IPS-NIHi7 (cell line): ENCODE measurements around the gene KCNH3.

Source experiments
- DNase-seq: peaks from one replicate; pipeline ENCODE4 v3.0.0; 2012; ENCODE audit warnings: mixed read lengths; ENCODE audit errors: extremely low spot score

Gene KCNH3

DNA sequence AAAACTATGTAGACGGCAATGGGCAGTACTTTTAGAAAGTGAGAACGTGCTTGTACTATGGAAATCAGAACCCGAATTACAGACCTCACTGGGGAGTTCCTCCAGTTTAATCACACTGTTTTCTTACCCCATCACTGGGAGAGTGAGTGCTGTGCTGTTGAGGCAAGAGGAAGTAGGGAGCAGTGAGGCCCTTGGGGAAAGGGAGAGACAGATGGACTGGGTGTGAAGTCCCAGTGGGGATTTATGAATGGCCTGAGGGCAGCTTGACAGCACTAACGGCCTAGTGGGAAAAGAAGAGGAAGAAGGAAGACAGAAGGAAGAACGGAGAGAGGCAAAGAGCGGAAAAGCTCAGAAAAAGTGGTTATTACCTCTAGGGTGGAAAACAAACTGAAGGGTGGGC lies 23.4 kb downstream of the KCNH3 start:
- DNase-seq = no peak

DNA sequence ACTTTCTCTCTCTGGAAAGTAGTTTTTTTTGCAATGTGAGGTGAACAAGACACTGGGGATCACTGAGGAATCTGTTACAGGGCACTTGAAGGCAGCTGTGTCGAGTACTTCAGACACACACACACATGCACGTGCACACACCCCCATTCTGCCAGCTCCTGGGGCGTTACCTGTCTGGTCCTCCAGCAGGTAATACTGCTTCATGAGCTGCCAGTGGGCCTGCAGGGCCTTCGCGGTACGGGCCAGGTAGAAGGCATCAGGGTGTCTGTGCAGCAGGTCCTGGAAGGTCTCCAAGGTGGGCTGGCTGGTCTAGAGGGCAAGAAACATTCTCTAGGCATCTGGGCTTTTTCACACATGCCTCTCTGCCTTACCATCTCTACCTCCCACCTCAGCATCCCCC lies 24.0 kb downstream of the KCNH3 start:
- no peak for DNase-seq

- DNase-seq = no peak
These were observed 25.3 kb downstream of the KCNH3 start for GRCh38 chr12:49563951-49564685.

- no peak for DNase-seq
These were observed 26.0 kb downstream of the KCNH3 start for GRCh38 chr12:49564686-49565405.

DNA sequence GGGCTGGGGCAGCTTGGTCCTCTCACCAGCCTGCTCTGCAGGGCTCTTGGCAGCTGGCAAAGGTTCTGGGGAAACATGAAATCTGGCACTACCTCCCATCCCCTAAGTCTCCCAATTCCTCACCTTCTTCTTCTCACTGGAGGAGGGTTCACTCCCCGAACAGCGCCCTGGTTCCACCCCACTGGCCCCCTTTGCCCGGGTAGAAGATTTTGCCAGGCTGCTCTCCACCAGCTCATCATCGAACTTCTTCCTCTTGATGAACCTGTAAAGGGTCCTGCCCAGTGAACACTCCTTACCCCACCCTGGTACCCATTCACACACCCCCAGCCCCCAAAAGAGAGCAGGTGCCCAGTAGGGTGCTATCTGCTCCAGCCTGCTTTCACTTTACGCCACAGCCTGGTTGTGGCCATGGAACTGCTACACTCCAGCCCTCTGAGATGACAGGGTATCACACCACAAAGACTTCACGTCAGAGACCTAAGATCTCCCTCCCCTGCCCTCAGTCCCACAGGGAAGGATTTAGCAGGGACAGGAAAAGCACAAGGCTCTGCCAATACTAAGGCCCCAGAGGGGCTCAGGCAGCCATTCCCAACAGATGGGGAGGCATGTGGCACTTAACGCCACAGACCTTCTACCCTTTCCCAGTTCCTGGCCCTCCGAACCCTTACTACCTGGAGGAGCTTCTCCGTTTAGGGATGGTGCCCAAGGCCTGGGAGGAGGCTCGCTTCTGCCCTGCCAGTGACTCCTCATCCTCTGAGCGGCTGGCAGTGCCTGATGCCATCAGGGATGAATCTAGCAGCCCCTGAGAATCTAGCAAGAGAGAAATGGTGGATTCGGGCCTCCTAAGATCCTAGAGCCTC lies 26.8 kb downstream of the KCNH3 start:
- DNase-seq = no peak

- DNase-seq = no peak
These were observed 27.5 kb downstream of the KCNH3 start for GRCh38 chr12:49566361-49566760.

GRCh38 chr12:49567302-49567610 lies 28.4 kb downstream of the KCNH3 start:
- no peak for DNase-seq

DNA sequence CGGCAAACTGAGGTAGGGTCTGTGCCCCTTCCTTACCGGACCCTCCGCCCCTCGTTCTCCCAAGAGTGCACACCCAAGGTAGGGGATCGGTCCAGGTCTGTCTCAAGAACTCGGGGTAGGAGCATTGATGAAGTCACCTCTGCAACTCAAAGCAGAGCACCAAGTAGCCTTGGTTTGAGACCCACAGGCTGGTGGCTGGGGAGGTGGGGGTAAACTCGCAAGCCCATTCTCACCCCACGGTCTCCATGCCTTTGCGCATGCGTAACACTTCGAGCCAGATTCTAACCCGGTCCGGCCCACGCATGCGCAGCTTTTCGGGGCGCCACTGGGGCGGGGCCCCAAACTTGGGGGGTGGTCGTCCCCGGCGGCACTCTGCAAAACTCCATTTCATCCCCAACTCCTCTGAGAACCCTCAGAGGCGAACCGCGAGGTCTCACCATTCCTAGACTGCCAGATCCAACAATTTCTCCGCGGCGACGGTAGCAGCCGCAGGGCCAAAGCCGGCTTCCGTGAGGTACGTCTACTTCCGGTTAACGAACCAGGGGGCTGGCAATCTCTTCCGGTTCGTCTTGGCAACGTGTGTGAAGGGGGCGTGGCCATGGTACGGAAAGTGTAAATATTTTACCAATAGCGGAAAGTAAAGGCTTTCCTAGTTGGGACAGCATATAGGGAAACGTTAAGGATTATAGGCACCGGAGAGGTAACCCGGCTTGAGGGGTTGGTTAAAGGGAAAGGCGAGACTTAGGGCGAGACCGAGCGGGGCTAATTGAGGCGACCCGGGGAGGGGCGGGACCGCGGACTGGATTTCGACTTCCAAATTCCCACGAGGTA lies 29.0 kb downstream of the KCNH3 start, which contains the start of gene MCRS1:
TSS of gene MCRS1 (minus strand) at position 532 of the 831 bp plus-strand sequence. CDS start 1,411 bp downstream, outside the sequence.
- DNase-seq = peak; percentile 96

DNA sequence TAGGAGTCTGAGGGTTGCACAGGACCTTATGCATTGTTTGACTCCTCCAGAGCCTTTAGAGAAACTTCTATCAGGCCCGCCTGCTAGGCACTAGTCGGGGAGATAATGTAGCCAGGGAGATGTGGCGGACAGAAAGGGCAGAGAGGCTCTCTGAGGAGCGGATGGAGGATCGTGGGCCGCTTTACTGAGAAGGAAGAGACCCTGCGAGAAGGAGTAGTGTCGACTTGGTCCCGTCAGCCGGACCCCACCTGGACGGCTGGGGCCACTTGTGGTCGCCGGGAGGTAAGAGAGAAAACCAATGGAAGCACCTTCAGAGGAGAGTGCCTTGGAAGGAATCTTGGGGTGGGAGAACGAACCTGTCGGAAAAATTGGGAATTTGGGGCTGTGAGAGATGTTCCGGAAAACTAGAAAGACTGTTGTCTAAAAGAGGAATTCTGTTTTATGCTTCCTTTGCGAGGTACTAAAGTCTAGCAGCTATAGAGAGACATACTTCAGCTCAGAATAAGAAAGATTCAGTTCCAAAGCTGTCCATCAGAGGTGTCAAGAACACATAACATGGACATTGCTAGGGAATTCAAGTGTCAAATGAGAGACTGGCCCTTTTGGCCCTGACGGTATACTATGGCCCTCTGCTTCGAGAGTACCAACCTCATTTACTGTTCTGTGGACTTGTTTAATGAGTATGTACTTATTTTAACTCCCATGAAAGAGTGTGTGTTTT lies 29.8 kb downstream of the KCNH3 start:
- DNase-seq = no peak

DNA sequence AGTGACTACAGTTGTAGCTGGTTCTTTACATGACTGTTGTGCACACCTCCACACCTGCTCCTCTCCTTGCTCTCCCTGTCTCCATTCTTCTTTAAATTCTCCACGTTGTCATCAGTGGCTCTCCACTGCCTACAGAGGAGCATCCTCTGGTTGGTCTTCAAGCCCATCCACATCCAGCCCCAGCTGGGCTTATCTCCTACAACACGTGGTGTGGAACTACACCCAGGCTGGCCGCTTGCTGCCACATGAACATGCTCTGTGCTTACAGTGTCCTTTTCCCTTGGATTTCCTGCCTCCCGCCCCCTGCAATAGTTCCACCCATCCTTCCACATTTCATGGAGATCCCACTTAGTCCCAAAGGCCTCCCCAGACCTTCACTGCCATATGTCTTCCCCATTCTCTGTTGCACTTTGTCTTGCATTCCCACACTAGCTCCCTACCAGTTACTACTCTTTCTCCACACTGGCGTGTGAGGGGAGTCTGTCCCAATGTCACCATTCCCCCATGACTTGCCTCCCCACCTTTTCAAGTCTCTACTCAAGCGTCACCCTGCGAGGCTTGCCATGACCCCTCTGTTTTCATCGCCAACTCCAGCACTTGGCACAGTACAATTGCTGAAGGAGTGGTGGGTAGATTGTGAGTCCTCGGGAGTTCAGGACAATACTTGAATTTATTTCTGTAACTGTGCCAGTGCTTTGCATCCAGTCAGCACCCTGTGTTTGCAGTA lies 38.9 kb downstream of the KCNH3 start:
- no peak for DNase-seq

DNA sequence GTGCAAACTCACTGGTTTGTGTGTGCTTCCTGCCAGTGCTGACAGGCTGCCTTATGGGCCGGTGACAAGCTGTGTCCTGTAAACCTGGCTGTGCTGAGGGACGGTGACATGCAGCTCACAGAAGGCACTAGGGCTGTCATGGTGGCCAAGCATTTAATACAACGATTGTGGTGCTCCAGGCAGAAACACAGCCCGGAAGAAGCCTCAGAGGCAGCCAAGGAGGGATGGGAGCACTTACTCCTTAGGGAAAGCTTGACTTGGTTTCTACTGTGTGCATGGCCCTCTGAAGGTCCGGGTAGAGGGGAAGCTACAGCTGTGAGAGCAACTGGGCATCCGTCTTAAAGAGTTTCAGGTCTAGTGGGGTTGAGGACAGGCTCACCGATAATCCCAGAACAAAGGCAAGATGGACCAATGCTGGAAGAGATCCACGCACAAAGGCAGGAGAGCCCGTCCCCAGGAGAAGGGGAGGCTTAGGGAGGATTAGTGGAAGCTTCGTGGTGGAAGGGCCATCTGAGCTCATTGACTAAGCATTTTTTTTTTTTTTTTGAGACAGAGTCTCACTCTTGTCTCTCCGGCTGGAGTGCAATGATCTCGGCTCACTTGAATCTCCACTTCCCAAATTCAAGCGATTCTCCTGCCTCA lies 39.8 kb downstream of the KCNH3 start:
- no peak for DNase-seq

- DNase-seq = peak; percentile 95
These were observed 42.0 kb downstream of the KCNH3 start for GRCh38 chr12:49580572-49581535.

DNA sequence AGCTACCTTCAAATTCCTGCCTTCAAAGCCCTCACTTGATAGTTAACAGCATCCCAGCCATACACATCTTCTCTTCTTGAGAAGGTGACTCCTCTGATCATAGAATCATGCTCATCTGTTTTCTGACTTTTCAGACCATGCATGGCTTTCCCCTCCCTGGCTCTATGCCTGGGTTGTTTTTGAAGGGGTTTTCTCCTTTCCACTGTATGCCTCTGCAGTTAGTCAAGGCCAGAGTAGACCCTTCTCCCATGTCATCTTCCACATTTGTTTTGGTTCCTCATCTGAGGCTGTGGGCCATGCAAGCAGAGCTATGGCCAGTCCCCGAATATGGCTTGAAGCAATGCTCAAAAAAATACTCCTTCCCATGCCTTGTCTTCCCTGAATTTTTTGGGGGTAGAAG lies 43.4 kb downstream of the KCNH3 start:
- DNase-seq = no peak

DNA sequence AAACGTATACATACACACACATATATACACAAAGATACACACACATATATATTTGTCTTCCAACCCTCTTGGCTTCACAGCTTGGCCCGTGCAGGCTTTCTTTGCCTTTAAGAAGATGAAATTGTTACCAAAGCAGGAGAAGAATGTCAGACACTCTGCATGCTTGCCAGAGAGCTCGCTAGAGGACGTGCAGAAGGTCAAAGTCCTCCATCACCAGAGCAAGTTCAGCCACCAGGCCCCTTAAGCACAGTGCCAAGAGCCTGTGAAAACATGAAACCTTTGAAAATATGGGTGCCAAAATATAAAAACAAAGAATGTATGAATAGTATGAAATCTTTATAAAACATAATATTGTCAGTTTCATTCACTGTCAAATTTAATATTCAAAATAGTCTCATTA lies 44.0 kb downstream of the KCNH3 start:
- no peak for DNase-seq

DNA sequence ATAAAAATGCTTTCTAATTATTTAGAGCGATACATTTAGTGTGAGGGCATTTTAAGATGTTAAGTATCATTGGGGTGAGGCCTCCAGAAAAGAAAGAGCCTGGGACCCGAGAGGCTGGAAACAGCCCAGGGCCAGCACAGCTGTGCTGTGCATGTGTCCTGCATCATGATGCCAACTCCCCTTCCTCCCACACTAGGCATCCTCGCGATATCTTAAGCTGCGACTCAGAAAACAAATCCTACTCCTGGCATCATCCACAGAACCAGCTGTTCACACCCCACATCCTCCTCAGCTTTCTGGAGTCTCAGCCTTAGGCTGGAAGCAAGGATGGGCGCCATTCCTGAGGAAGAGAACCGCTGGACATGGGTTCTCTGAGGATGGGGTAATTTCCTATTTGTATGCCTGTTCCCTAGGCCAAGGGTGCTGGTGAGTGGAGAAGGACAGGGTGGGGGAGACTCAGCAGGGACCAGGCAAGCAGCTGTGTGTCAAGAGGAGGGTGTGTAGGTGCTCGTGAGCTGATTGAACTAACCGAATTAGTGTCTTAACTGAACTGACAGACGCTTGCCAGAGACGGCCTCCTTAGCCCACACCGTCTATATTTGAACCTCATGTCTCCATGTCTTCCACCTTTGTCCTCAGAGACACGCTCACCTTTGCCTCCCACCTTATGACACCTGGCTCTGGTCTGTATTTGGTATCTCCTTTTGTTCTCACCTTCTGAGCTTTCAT lies 44.7 kb downstream of the KCNH3 start:
- DNase-seq = no peak

DNA sequence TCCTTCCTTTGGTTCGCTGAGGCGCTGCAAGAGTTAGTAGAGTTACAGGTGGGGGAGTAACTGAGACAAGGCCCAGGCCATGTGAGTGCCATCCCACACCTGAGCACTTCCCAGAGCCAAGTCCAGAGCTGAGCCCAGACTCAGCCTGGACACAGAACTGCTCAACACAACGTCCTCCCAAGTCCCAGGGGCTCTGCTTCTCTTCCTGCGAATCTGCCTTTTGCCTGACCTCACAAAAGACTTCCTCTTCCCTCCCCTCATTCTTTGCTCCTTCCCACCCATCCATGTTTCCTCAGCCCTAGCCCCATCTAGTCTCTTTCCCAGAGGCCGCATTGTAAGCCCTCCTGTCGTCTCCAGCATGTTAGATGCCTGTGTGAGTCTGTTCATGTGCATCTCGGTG lies 45.8 kb downstream of the KCNH3 start:
- no peak for DNase-seq

DNA sequence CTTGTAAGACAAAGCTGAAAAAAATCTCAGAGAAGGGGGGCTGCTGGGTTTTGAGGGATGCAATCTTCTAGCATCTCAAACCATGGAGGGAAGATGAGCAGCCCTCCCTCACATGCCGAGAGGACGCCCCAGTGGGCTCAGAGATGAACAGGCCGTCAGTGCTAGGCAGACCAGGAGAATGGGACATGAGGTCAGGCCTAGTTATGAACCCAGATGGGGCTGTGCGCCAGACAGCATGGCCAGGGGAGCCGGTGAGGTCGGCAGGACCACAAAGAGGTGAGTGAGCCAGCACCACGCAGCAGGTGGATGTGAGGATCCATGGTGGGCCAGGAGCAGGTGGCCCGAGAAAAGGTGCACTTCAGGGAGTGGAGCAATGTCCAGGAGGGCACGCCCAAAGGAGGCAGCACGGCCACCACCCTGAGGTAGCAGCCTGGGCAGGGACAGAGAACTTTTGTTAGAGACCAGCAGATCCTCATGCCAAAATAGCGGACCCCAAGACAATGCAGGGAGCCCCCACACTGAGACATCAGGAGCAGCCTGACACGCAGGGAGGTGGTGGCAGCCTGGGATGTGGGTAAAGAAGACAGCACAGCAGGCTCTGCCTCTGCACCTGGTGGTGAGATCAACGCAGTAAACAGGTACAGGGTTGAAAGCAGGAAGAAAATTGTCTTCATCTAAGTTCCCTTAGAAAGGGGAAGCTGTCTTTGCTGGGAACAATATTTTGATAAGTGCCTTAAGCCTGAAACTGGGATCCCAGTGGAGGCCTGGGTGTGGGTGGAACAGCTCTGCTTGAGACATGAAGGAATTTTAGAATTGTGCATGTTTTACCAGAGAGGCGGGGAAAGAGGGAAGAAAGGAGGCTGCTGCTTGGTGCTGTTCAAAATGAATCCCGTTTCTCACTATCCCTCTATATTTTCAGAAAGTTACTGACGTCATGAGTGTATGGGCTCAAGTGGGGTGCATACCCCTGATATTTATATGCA lies 46.9 kb downstream of the KCNH3 start:
- no peak for DNase-seq
